ENCODE data around the gene PTPN20. TPM values are rescaled to one million over a fixed set of nuclear protein-coding genes. Genes with fewer than 3 reads are reported as not detected.

Gene PTPN20
- total RNA-seq, 3 donors from 2014 or later (not counting 1 experiment from before 2014, with no cell fraction given) = 0.78 to 1.6 TPM; not detected in 1

GRCh38 chr10:47009215-47009838 is 98.1 kb downstream of the PTPN20 start:
- H3K9me3 ChIP-seq (ENCODE audit: control insufficient read depth, insufficient read depth, low read length) = no peaks in the 10 kb centered on the region
- TF ChIP-seq CTCF (IDR thresholded peaks at IDR 0.05) = no peak
- no peak overlapping the region for H3K27ac ChIP-seq (ENCODE audit: low read length)
- Mint-ChIP-seq H3K27ac (no peak overlapping the region), H3K27me3 (ENCODE audit: low read depth in 2 of 2) (peaks cover 8 to 31% of the 10 kb centered on the region in 2 donors), H3K4me1 (no peaks in the 10 kb centered on the region), H3K36me3 (no peaks in the 10 kb centered on the region), H3K9me3 (no peaks in the 10 kb centered on the region), H3K4me3 (no peak overlapping the region)
- H3K27me3 ChIP-seq (ENCODE audit: control insufficient read depth, insufficient read depth, low read length) = no peaks in the 10 kb centered on the region
- H3K4me1 ChIP-seq (ENCODE audit: control insufficient read depth, insufficient read depth, low read length) = no peaks in the 10 kb centered on the region
- intact Hi-C loops (cut with micrococcal nuclease) = no loop called here
- ATAC-seq (peak in 1 of 3 donors; percentile 32), DNase-seq (no peak)
- no peak overlapping the region for H3K4me3 ChIP-seq (ENCODE audit: low read length)
- 85% methylated on average over 6 of the region's 7 CpGs for WGBS (ENCODE audit: insufficient coverage)
- no peaks in the 10 kb centered on the region for H3K36me3 ChIP-seq (ENCODE audit: control insufficient read depth, insufficient read depth, low read length)

GRCh38 chr10:47010036-47010435 is 98.8 kb downstream of the PTPN20 start:
- no peak overlapping the region for H3K27ac ChIP-seq (ENCODE audit: low read length)
- no peaks in the 10 kb centered on the region for H3K27me3 ChIP-seq (ENCODE audit: control insufficient read depth, insufficient read depth, low read length)
- Mint-ChIP-seq H3K4me1 (no peaks in the 10 kb centered on the region), H3K27me3 (ENCODE audit: low read depth in 2 of 2) (peaks cover 8 to 31% of the 10 kb centered on the region in 2 donors), H3K27ac (no peak overlapping the region), H3K9me3 (no peaks in the 10 kb centered on the region), H3K4me3 (no peak overlapping the region), H3K36me3 (no peaks in the 10 kb centered on the region)
- intact Hi-C loops (cut with micrococcal nuclease) = no loop called here
- ATAC-seq (no peak), DNase-seq (no peak)
- H3K4me1 ChIP-seq (ENCODE audit: control insufficient read depth, insufficient read depth, low read length) = no peaks in the 10 kb centered on the region
- no peak for TF ChIP-seq CTCF (IDR thresholded peaks at IDR 0.05)
- no peaks in the 10 kb centered on the region for H3K36me3 ChIP-seq (ENCODE audit: control insufficient read depth, insufficient read depth, low read length)
- H3K4me3 ChIP-seq (ENCODE audit: low read length) = no peak overlapping the region
- 100% methylated on average over 2 of the region's 3 CpGs for WGBS (ENCODE audit: insufficient coverage)
- H3K9me3 ChIP-seq (ENCODE audit: control insufficient read depth, insufficient read depth, low read length) = no peaks in the 10 kb centered on the region

- ATAC-seq = no peak
- no peaks in the 10 kb centered on the region for H3K36me3 ChIP-seq (ENCODE audit: control insufficient read depth, insufficient read depth, low read length)
- Mint-ChIP-seq H3K4me1 (no peaks in the 10 kb centered on the region), H3K4me3 (no peak overlapping the region), H3K27ac (no peak overlapping the region), H3K9me3 (no peaks in the 10 kb centered on the region), H3K36me3 (no peaks in the 10 kb centered on the region), H3K27me3 (ENCODE audit: low read depth in 2 of 2) (peaks cover 8 to 23% of the 10 kb centered on the region in 2 donors)
- no peak overlapping the region for H3K27ac ChIP-seq (ENCODE audit: low read length)
- intact Hi-C loops (cut with micrococcal nuclease) = no loop called here
- no peaks in the 10 kb centered on the region for H3K9me3 ChIP-seq (ENCODE audit: control insufficient read depth, insufficient read depth, low read length)
- H3K4me3 ChIP-seq (ENCODE audit: low read length) = no peak overlapping the region
- no peak for DNase-seq
- TF ChIP-seq CTCF (IDR thresholded peaks at IDR 0.05) = no peak
- H3K27me3 ChIP-seq (ENCODE audit: control insufficient read depth, insufficient read depth, low read length) = no peaks in the 10 kb centered on the region
- H3K4me1 ChIP-seq (ENCODE audit: control insufficient read depth, insufficient read depth, low read length) = no peaks in the 10 kb centered on the region
Observed at GRCh38 chr10:47012214-47012613, 101.0 kb downstream of the PTPN20 start.
